WTC11 (cell line): ENCODE data around the gene SGCD.

Experiments
- CREB1 ChIP-seq: sonication (generic); formaldehyde crosslinking; IDR thresholded peaks from 2 replicates; pipeline ENCODE4 v1.8.0; 2023; ENCODE audit warnings: mild to moderate bottlenecking, missing genetic modification reagents
- GABPB1 ChIP-seq: sonication (generic); formaldehyde crosslinking; IDR thresholded peaks from 2 replicates; pipeline ENCODE4 v1.8.1; 2023; ENCODE audit warnings: mild to moderate bottlenecking, missing genetic modification reagents
- ZNF219 ChIP-seq: sonication (generic); formaldehyde crosslinking; IDR thresholded peaks from 2 replicates; pipeline ENCODE4 v1.8.0; 2023; ENCODE audit warnings: missing genetic modification reagents, mild to moderate bottlenecking, borderline replicate concordance
- TF ChIP-seq, protein P1 (sequence below): sonication (generic); formaldehyde crosslinking; IDR thresholded peaks from 2 replicates; pipeline ENCODE4 v1.8.1; 2023; ENCODE audit warnings: mild to moderate bottlenecking, missing genetic modification reagents, moderate library complexity
- TF ChIP-seq, protein P2 (sequence below): fragments of 200-600 bp; IDR thresholded peaks from 2 replicates; pipeline ENCODE4 v1.8.0; 2022; ENCODE audit warnings: antibody characterized with exemption
- TF ChIP-seq, protein P3 (sequence below): sonication (generic); formaldehyde crosslinking; IDR thresholded peaks from 2 replicates; pipeline ENCODE4 v1.8.1; 2022; ENCODE audit warnings: mild to moderate bottlenecking, missing genetic modification reagents, moderate library complexity, borderline replicate concordance

DNA sequence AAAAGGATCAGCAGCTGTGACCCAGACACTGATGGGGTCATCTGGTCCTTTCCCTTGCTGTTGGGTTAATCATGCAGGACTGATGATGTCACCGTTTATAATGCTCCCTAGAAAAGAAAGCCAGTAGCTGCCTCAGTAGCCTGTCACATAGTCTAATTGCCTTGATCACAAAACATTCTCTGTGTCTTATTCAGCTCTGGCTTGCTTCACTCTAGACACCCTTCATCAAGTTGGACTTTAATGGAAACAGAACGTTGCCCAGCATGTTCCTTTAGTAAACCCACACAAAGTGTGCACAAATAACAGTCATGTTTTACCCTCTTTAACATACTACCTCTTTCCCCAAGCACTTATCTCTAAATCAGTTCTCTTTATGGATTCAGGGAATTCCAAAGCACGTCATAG is 170.8 kb downstream of the SGCD start:
- TF ChIP-seq, protein P1, sequence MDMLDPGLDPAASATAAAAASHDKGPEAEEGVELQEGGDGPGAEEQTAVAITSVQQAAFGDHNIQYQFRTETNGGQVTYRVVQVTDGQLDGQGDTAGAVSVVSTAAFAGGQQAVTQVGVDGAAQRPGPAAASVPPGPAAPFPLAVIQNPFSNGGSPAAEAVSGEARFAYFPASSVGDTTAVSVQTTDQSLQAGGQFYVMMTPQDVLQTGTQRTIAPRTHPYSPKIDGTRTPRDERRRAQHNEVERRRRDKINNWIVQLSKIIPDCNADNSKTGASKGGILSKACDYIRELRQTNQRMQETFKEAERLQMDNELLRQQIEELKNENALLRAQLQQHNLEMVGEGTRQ = no peak
- TF ChIP-seq, protein P2, sequence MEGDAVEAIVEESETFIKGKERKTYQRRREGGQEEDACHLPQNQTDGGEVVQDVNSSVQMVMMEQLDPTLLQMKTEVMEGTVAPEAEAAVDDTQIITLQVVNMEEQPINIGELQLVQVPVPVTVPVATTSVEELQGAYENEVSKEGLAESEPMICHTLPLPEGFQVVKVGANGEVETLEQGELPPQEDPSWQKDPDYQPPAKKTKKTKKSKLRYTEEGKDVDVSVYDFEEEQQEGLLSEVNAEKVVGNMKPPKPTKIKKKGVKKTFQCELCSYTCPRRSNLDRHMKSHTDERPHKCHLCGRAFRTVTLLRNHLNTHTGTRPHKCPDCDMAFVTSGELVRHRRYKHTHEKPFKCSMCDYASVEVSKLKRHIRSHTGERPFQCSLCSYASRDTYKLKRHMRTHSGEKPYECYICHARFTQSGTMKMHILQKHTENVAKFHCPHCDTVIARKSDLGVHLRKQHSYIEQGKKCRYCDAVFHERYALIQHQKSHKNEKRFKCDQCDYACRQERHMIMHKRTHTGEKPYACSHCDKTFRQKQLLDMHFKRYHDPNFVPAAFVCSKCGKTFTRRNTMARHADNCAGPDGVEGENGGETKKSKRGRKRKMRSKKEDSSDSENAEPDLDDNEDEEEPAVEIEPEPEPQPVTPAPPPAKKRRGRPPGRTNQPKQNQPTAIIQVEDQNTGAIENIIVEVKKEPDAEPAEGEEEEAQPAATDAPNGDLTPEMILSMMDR = no peak
- TF ChIP-seq, protein P3, sequence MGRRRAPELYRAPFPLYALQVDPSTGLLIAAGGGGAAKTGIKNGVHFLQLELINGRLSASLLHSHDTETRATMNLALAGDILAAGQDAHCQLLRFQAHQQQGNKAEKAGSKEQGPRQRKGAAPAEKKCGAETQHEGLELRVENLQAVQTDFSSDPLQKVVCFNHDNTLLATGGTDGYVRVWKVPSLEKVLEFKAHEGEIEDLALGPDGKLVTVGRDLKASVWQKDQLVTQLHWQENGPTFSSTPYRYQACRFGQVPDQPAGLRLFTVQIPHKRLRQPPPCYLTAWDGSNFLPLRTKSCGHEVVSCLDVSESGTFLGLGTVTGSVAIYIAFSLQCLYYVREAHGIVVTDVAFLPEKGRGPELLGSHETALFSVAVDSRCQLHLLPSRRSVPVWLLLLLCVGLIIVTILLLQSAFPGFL = no peak
- no peak for TF ChIP-seq ZNF219 (CRISPR knock-in tag)
- no peak for TF ChIP-seq CREB1 (CRISPR knock-in tag)
- TF ChIP-seq GABPB1 (CRISPR knock-in tag) = no peak
